NCI-H1092 (cell line): ENCODE data around the gene SORT1.

ENCODE experiments used
- DNase-seq: peaks from one replicate; lab custom pipeline; 2025; lab: John Stamatoyannopoulos, UW

Gene SORT1

GRCh38 chr1:109274533-109275476, 122.9 kb downstream of the SORT1 start:
- DNase-seq = peak; percentile 23

GRCh38 chr1:109273570-109274288, 124.0 kb downstream of the SORT1 start:
- no peak for DNase-seq

GRCh38 chr1:109272831-109273547, 124.7 kb downstream of the SORT1 start:
- DNase-seq = no peak

- no peak for DNase-seq
These were observed 125.5 kb downstream of the SORT1 start for GRCh38 chr1:109272021-109272799.

GRCh38 chr1:109271458-109271857, 126.3 kb downstream of the SORT1 start:
- no peak for DNase-seq

GRCh38 chr1:109270623-109271317, 126.9 kb downstream of the SORT1 start:
- no peak for DNase-seq

- no peak for DNase-seq
These were observed 127.6 kb downstream of the SORT1 start for GRCh38 chr1:109269981-109270622.

GRCh38 chr1:109269212-109269980, 128.3 kb downstream of the SORT1 start:
- DNase-seq = no peak

GRCh38 chr1:109268431-109269211, 129.1 kb downstream of the SORT1 start:
- DNase-seq = no peak

- no peak for DNase-seq
These were observed 129.9 kb downstream of the SORT1 start for GRCh38 chr1:109267743-109268300.

GRCh38 chr1:109266965-109267364, 130.8 kb downstream of the SORT1 start:
- no peak for DNase-seq

- DNase-seq = no peak
These were observed 131.9 kb downstream of the SORT1 start for GRCh38 chr1:109265741-109266330.

GRCh38 chr1:109265016-109265415, 132.7 kb downstream of the SORT1 start:
- no peak for DNase-seq

GRCh38 chr1:109264379-109264755, 133.4 kb downstream of the SORT1 start:
- DNase-seq = no peak

GRCh38 chr1:109263597-109264378, 133.9 kb downstream of the SORT1 start:
- DNase-seq = peak; percentile 37

- no peak for DNase-seq
These were observed 134.5 kb downstream of the SORT1 start for GRCh38 chr1:109263234-109263596.

- DNase-seq = no peak
These were observed 135.3 kb downstream of the SORT1 start for GRCh38 chr1:109262231-109263055.
